Measurements from ENCODE around the gene DUSP22.

DUSP22 gene

GRCh38 chr6:394641-395289 is 102.5 kb downstream of the DUSP22 start:
- H2AFZ ChIP-seq (ENCODE audit: low read length, unreplicated experiment), result no peak overlapping the region
- H3K79me2 ChIP-seq (ENCODE audit: control insufficient read depth, insufficient read depth, low read length, unreplicated experiment), result no peaks in the 10 kb centered on the region
- H3K27me3 ChIP-seq (ENCODE audit: insufficient read depth, low read length), result peaks cover 86% of the 10 kb centered on the region
- no peaks in the 10 kb centered on the region for H3K36me3 ChIP-seq (ENCODE audit: insufficient read depth, low read length)
- H3K4me1 ChIP-seq (ENCODE audit: control insufficient read depth, insufficient read depth, low read length, unreplicated experiment), result peaks cover 5% of the 10 kb centered on the region
- no peak overlapping the region for H3K4me3 ChIP-seq (ENCODE audit: low read depth, low read length)
- no peak overlapping the region for H3K27ac ChIP-seq (ENCODE audit: low read depth, low read length)

GRCh38 chr6:395432-396125 is 103.3 kb downstream of the DUSP22 start:
- no peak overlapping the region for H3K4me3 ChIP-seq (ENCODE audit: low read depth, low read length)
- H3K4me1 ChIP-seq (ENCODE audit: control insufficient read depth, insufficient read depth, low read length, unreplicated experiment), result peaks cover 5% of the 10 kb centered on the region
- no peak overlapping the region for H2AFZ ChIP-seq (ENCODE audit: low read length, unreplicated experiment)
- H3K79me2 ChIP-seq (ENCODE audit: control insufficient read depth, insufficient read depth, low read length, unreplicated experiment), result no peaks in the 10 kb centered on the region
- no peaks in the 10 kb centered on the region for H3K36me3 ChIP-seq (ENCODE audit: insufficient read depth, low read length)
- H3K27me3 ChIP-seq (ENCODE audit: insufficient read depth, low read length), result peaks cover 81% of the 10 kb centered on the region
- no peak overlapping the region for H3K27ac ChIP-seq (ENCODE audit: low read depth, low read length)

- Histone ChIP-seq H3K36me3 (ENCODE audit: insufficient read depth, low read length) (no peaks in the 10 kb centered on the region), H3K27me3 (ENCODE audit: insufficient read depth, low read length) (peaks cover 76% of the 10 kb centered on the region), H3K4me3 (ENCODE audit: low read depth, low read length) (no peak overlapping the region), H2AFZ (ENCODE audit: low read length, unreplicated experiment) (no peak overlapping the region), H3K27ac (ENCODE audit: low read depth, low read length) (no peak overlapping the region), H3K4me1 (ENCODE audit: control insufficient read depth, insufficient read depth, low read length, unreplicated experiment) (peaks cover 5% of the 10 kb centered on the region), H3K79me2 (ENCODE audit: control insufficient read depth, insufficient read depth, low read length, unreplicated experiment) (no peaks in the 10 kb centered on the region)
Measured at GRCh38 chr6:396126-396520, 103.8 kb downstream of the DUSP22 start.

- Histone ChIP-seq H3K27me3 (ENCODE audit: insufficient read depth, low read length) (peaks cover 68% of the 10 kb centered on the region), H3K4me1 (ENCODE audit: control insufficient read depth, insufficient read depth, low read length, unreplicated experiment) (peaks cover 5% of the 10 kb centered on the region), H2AFZ (ENCODE audit: low read length, unreplicated experiment) (no peak overlapping the region), H3K4me3 (ENCODE audit: low read depth, low read length) (no peak overlapping the region), H3K36me3 (ENCODE audit: insufficient read depth, low read length) (no peaks in the 10 kb centered on the region), H3K27ac (ENCODE audit: low read depth, low read length) (no peak overlapping the region), H3K79me2 (ENCODE audit: control insufficient read depth, insufficient read depth, low read length, unreplicated experiment) (no peaks in the 10 kb centered on the region)
Measured at GRCh38 chr6:397056-397455, 104.8 kb downstream of the DUSP22 start.

- Histone ChIP-seq H3K4me3 (ENCODE audit: low read depth, low read length) (no peak overlapping the region), H3K27me3 (ENCODE audit: insufficient read depth, low read length) (peaks cover 62% of the 10 kb centered on the region), H3K4me1 (ENCODE audit: control insufficient read depth, insufficient read depth, low read length, unreplicated experiment) (peaks cover 3% of the 10 kb centered on the region), H2AFZ (ENCODE audit: low read length, unreplicated experiment) (no peak overlapping the region), H3K36me3 (ENCODE audit: insufficient read depth, low read length) (no peaks in the 10 kb centered on the region), H3K79me2 (ENCODE audit: control insufficient read depth, insufficient read depth, low read length, unreplicated experiment) (no peaks in the 10 kb centered on the region), H3K27ac (ENCODE audit: low read depth, low read length) (no peak overlapping the region)
Measured at GRCh38 chr6:397604-398003, 105.3 kb downstream of the DUSP22 start.

GRCh38 chr6:398065-398464 is 105.8 kb downstream of the DUSP22 start:
- Histone ChIP-seq H3K27me3 (ENCODE audit: insufficient read depth, low read length) (peaks cover 58% of the 10 kb centered on the region), H2AFZ (ENCODE audit: low read length, unreplicated experiment) (no peak overlapping the region), H3K4me1 (ENCODE audit: control insufficient read depth, insufficient read depth, low read length, unreplicated experiment) (no peaks in the 10 kb centered on the region), H3K79me2 (ENCODE audit: control insufficient read depth, insufficient read depth, low read length, unreplicated experiment) (no peaks in the 10 kb centered on the region), H3K36me3 (ENCODE audit: insufficient read depth, low read length) (no peaks in the 10 kb centered on the region), H3K27ac (ENCODE audit: low read depth, low read length) (no peak overlapping the region), H3K4me3 (ENCODE audit: low read depth, low read length) (no peak overlapping the region)

GRCh38 chr6:398558-399078 is 106.3 kb downstream of the DUSP22 start:
- Histone ChIP-seq H2AFZ (ENCODE audit: low read length, unreplicated experiment) (no peak overlapping the region), H3K27ac (ENCODE audit: low read depth, low read length) (no peak overlapping the region), H3K4me1 (ENCODE audit: control insufficient read depth, insufficient read depth, low read length, unreplicated experiment) (no peaks in the 10 kb centered on the region), H3K4me3 (ENCODE audit: low read depth, low read length) (no peak overlapping the region), H3K79me2 (ENCODE audit: control insufficient read depth, insufficient read depth, low read length, unreplicated experiment) (no peaks in the 10 kb centered on the region), H3K36me3 (ENCODE audit: insufficient read depth, low read length) (no peaks in the 10 kb centered on the region), H3K27me3 (ENCODE audit: insufficient read depth, low read length) (peaks cover 56% of the 10 kb centered on the region)

GRCh38 chr6:399785-400534 is 107.7 kb downstream of the DUSP22 start:
- Histone ChIP-seq H3K36me3 (ENCODE audit: insufficient read depth, low read length) (no peaks in the 10 kb centered on the region), H3K27me3 (ENCODE audit: insufficient read depth, low read length) (peaks cover 49% of the 10 kb centered on the region), H3K4me1 (ENCODE audit: control insufficient read depth, insufficient read depth, low read length, unreplicated experiment) (no peaks in the 10 kb centered on the region), H3K79me2 (ENCODE audit: control insufficient read depth, insufficient read depth, low read length, unreplicated experiment) (no peaks in the 10 kb centered on the region), H3K27ac (ENCODE audit: low read depth, low read length) (no peak overlapping the region), H2AFZ (ENCODE audit: low read length, unreplicated experiment) (no peak overlapping the region), H3K4me3 (ENCODE audit: low read depth, low read length) (no peak overlapping the region)

- no peak overlapping the region for H3K27ac ChIP-seq (ENCODE audit: low read depth, low read length)
- H2AFZ ChIP-seq (ENCODE audit: low read length, unreplicated experiment), result no peak overlapping the region
- H3K27me3 ChIP-seq (ENCODE audit: insufficient read depth, low read length), result peaks cover 53% of the 10 kb centered on the region
- H3K4me3 ChIP-seq (ENCODE audit: low read depth, low read length), result no peak overlapping the region
- H3K36me3 ChIP-seq (ENCODE audit: insufficient read depth, low read length), result no peaks in the 10 kb centered on the region
- H3K4me1 ChIP-seq (ENCODE audit: control insufficient read depth, insufficient read depth, low read length, unreplicated experiment), result no peaks in the 10 kb centered on the region
- no peaks in the 10 kb centered on the region for H3K79me2 ChIP-seq (ENCODE audit: control insufficient read depth, insufficient read depth, low read length, unreplicated experiment)
Measured at GRCh38 chr6:400815-401214, 108.5 kb downstream of the DUSP22 start.

Data from ACC112 (cell line).